MCF 10A (cell line): ENCODE results near the gene NEU2. TPM values are rescaled to one million over a fixed set of nuclear protein-coding genes. Genes with fewer than 3 reads are reported as not detected.

Source experiments
- BruUV-seq: library from RNA; stranded (reverse); fragments of 400-500 nt; replicated peaks from 2 replicates; lab custom pipeline; 2021; lab: Mats Ljungman, UMichigan
- CTCF ChIA-PET: fragments of 300-600 bp; sonication (Branson Sonifier 250); formaldehyde crosslinking; extraction: SDS; loops from one replicate; lab custom pipeline; 2021; ENCODE audit warnings: antibody characterized with exemption, inconsistent platforms; lab: Yijun Ruan, JAX
- POLR2A ChIA-PET: fragments of 300-600, 350-650 bp; sonication (Branson Sonifier 250); formaldehyde crosslinking; extraction: SDS; loops from one replicate; lab custom pipeline; 2020; ENCODE audit warnings: antibody characterized with exemption, inconsistent platforms; lab: Yijun Ruan, JAX
- DNase-seq: peaks from one replicate; pipeline ENCODE4 v3.0.0-alpha.2; 2018; ENCODE audit not compliant: unreplicated experiment
- H3K27ac Mint-ChIP-seq: one replicate; pipeline ENCODE4 v1.8.0; 2022; ENCODE audit warnings: mild to moderate bottlenecking, low read depth, mixed read lengths; ENCODE audit not compliant: unreplicated experiment
- H3K27me3 Mint-ChIP-seq: one replicate; pipeline ENCODE4 v1.8.0; 2022; ENCODE audit warnings: mixed read lengths; ENCODE audit not compliant: insufficient read depth, unreplicated experiment
- H3K36me3 Mint-ChIP-seq: one replicate; pipeline ENCODE4 v1.8.0; 2022; ENCODE audit warnings: mild to moderate bottlenecking, moderate library complexity, mixed read lengths; ENCODE audit not compliant: insufficient read depth, unreplicated experiment
- H3K4me1 Mint-ChIP-seq: one replicate; pipeline ENCODE4 v1.8.0; 2022; ENCODE audit warnings: mixed read lengths; ENCODE audit not compliant: insufficient read depth, unreplicated experiment
- H3K4me3 Mint-ChIP-seq: one replicate; pipeline ENCODE4 v1.8.0; 2022; ENCODE audit warnings: mild to moderate bottlenecking, moderate library complexity, mixed read lengths; ENCODE audit not compliant: unreplicated experiment
- H3K9me3 Mint-ChIP-seq: one replicate; pipeline ENCODE4 v1.8.0; 2022; ENCODE audit warnings: mixed read lengths; ENCODE audit not compliant: unreplicated experiment
- intact Hi-C: fragments of 100-400 bp; cut with micrococcal nuclease; formaldehyde crosslinking; loops from 2 replicates; pipeline ENCODE4 v1.14.1; 2022
- total RNA-seq: library from RNA; stranded (reverse); gene quantifications from 2 replicates; pipeline ENCODE4 v1.2.3, GENCODE V29; 2022
- TF ChIP-seq, protein P1 (sequence below): fragments of 200-600 bp; IDR thresholded peaks from one replicate; pipeline ENCODE4 v1.8.0; 2022; ENCODE audit warnings: antibody characterized with exemption, mild to moderate bottlenecking; ENCODE audit not compliant: unreplicated experiment

Gene NEU2
- total RNA-seq, 1 experiment from 2014 or later, result not detected

DNA sequence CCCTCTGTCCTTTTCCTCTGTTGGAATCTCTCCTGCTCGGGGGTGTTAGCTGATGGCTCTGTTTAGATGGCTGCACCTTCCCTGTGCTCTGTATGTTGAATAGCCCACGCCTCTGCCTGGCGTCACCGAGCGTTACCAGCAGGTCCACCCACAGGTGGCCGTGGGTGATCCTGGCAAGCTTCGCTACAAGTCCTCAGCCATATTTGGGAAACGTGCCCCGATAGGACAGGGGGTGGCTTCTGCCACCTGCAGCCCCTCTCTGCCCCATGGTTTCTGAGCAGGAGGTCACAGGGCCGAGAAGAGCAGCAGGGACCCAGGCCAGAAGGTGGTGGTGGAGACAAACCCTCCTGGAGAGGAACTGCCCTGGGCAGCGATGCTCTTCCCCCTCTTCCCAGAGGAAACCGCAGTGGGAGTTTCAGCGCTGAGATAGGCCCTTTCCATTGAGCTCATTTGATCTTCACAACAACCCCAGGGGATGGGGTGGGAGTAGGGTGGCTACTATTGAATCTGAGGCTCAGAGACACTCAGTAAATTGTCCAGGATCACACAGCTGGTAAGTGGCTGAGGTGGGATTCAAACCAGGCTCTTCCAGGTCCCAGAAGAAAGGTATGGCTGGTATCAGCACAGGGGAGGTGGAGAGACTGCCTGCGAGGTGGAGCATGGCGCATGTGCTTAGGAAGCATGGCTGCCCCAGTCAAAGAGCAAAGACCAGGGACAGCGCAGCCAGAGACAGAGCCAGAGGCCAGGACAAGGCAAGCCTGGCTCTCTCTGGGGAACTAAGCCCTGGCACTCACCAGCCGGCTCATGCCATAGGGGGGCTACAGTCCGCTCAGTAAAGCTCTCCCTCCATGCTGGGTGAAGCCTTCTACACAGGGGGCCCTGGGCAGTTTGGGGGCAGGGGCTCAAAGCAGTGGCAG is 34.5 kb upstream of the NEU2 start:
- Mint-ChIP-seq H3K4me3 (no peak overlapping the region), H3K9me3 (peaks cover 7% of the 10 kb centered on the region), H3K36me3 (no peaks in the 10 kb centered on the region), H3K4me1 (peaks cover 4% of the 10 kb centered on the region), H3K27me3 (no peaks in the 10 kb centered on the region), H3K27ac (no peak overlapping the region)
- POLR2A ChIA-PET, result interaction anchor here (0.6 to 0.7 kb wide), 2 partner anchors 50 to 602 kb away, joined by 3 read pairs; no protein-coding TSS in a partner anchor
- intact Hi-C loops, result no loop called here
- CTCF ChIA-PET, result no interaction called here
- DNase-seq, result no peak
- no TSS peak for BruUV-seq
- TF ChIP-seq, protein P1, sequence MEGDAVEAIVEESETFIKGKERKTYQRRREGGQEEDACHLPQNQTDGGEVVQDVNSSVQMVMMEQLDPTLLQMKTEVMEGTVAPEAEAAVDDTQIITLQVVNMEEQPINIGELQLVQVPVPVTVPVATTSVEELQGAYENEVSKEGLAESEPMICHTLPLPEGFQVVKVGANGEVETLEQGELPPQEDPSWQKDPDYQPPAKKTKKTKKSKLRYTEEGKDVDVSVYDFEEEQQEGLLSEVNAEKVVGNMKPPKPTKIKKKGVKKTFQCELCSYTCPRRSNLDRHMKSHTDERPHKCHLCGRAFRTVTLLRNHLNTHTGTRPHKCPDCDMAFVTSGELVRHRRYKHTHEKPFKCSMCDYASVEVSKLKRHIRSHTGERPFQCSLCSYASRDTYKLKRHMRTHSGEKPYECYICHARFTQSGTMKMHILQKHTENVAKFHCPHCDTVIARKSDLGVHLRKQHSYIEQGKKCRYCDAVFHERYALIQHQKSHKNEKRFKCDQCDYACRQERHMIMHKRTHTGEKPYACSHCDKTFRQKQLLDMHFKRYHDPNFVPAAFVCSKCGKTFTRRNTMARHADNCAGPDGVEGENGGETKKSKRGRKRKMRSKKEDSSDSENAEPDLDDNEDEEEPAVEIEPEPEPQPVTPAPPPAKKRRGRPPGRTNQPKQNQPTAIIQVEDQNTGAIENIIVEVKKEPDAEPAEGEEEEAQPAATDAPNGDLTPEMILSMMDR, result no peak

DNA sequence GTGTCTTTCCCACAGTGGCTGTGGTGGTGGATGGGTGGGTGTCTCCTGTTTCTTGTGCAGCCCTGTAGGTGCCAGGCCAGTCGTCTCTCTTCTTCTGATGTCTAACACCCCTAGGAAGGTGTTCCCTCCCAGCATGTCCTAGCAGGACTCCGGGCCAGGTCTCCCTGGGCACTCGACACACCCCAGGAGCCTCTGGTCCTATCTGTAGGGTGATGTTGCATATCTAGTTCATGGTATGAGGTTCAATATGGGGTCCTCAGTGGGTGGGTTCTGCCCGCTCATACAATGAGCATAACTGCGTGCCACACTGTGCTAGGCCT is 33.8 kb upstream of the NEU2 start:
- Mint-ChIP-seq H3K9me3 (peaks cover 3% of the 10 kb centered on the region), H3K36me3 (no peaks in the 10 kb centered on the region), H3K27me3 (no peaks in the 10 kb centered on the region), H3K4me1 (no peaks in the 10 kb centered on the region), H3K4me3 (no peak overlapping the region), H3K27ac (no peak overlapping the region)
- no TSS peak for BruUV-seq
- intact Hi-C loops, result no loop called here
- TF ChIP-seq, protein P1, result no peak
- CTCF ChIA-PET, result no interaction called here
- POLR2A ChIA-PET, result no interaction called here
- no peak for DNase-seq

DNA sequence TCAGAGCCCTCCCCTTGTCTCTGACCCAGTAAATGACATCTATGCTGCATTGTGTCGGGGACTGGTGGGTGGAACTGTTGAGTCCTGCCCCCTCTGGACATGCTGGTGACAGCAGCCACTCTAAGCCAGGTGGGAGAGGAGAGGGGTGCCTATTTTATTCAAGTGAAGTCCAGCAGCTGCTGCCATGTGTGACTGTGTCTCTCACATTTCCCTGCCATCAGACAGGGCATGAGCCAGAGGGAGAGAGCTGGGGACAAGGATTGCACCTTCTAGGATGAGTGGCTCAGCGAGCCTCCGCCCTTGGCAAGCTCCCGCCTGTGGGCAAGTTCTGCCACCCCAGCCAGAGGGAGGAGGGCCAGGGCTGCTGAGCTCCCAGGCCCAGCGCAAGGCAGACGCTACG is 33.1 kb upstream of the NEU2 start:
- Mint-ChIP-seq H3K36me3 (no peaks in the 10 kb centered on the region), H3K27ac (no peak overlapping the region), H3K9me3 (no peaks in the 10 kb centered on the region), H3K4me3 (no peak overlapping the region), H3K4me1 (no peaks in the 10 kb centered on the region), H3K27me3 (no peaks in the 10 kb centered on the region)
- no TSS peak for BruUV-seq
- TF ChIP-seq, protein P1, result no peak
- CTCF ChIA-PET, result no interaction called here
- no peak for DNase-seq
- POLR2A ChIA-PET, result no interaction called here
- intact Hi-C loops, result no loop called here

DNA sequence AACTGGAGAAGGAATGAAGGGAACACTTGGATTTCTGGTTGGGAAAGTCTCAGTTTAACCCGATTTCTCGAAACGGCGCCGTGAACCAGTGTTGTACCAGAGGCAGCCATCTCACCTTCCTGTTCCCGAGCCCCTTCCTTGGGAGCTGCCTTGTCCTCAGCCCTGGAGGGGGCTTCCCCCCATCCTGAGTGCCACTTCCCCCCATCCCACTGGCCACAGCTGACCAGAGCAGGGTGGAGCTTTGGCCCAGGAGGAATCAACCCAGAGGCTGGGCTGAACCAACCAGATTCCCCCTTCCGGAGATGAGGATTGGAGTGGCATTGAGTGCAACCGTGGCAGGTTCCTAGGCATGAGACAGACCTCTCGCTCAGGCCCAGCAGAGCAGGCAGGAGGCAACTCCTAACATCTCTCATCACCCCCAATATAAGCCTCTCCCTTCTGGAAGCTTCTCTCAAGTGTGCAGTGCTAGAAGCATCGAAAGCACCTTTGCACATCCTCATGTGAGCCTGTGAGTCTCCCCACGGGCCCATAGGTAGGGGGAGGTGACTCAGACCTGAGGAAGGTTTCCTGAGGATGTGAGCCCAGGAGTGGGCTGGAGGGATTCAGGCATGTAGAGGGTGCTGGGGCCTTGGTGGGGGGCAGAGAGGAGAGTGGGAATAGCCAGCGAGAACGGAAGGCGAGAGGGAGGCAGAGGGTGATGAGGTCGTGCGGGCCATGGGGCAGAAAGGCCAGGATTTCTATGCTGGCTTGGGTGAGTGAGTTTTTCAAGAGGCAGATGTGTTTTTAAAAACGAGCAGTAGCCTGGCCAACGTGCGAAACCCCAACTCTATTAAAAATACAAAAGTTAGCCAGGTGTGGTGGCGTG is 31.4 kb upstream of the NEU2 start:
- Mint-ChIP-seq H3K36me3 (no peaks in the 10 kb centered on the region), H3K4me3 (no peak overlapping the region), H3K9me3 (no peaks in the 10 kb centered on the region), H3K27me3 (no peaks in the 10 kb centered on the region), H3K4me1 (no peaks in the 10 kb centered on the region), H3K27ac (no peak overlapping the region)
- BruUV-seq, result no TSS peak
- intact Hi-C loops, result no loop called here
- CTCF ChIA-PET, result no interaction called here
- POLR2A ChIA-PET, result interaction anchor here (0.8 kb wide), 1 partner anchor 12 kb away, joined by 3 read pairs; no protein-coding TSS in a partner anchor
- DNase-seq, result no peak
- TF ChIP-seq, protein P1, result no peak
